Spinal cord (tissue), 10 donors: ENCODE results near the gene NEDD9. TPM values are rescaled to one million over a fixed set of nuclear protein-coding genes. Genes with fewer than 3 reads are reported as not detected.
A peak's percentile ranks its signal among the peaks of the same experiment; 100 is the strongest.

Source experiments
- DNase-seq, 6 donors: peaks; one replicate each; pipeline versions ENCODE4 v3.0.0 to v3.0.0-alpha.2; 2013 to 2015; ENCODE audit warnings: low spot score in 6 of 6, low read depth in 4 of 6
- H3K27ac ChIP-seq: one replicate; pipeline ENCODE4 v1.5.1; 2013; ENCODE audit warnings: low read depth, low read length, control low read depth
- H3K27me3 ChIP-seq: one replicate; pipeline ENCODE4 v1.6.1; 2013; ENCODE audit warnings: low read length; ENCODE audit not compliant: control insufficient read depth, insufficient read depth
- H3K36me3 ChIP-seq: one replicate; pipeline ENCODE4 v1.6.1; 2013; ENCODE audit warnings: low read length; ENCODE audit not compliant: control insufficient read depth, insufficient read depth
- H3K4me1 ChIP-seq: one replicate; pipeline ENCODE4 v1.6.1; 2013; ENCODE audit warnings: low read length; ENCODE audit not compliant: control insufficient read depth, insufficient read depth
- H3K4me3 ChIP-seq: one replicate; pipeline ENCODE4 v1.5.1; 2013; ENCODE audit warnings: low read depth, low read length, control low read depth
- H3K9me3 ChIP-seq: one replicate; pipeline ENCODE4 v1.6.1; 2013; ENCODE audit warnings: low read length; ENCODE audit not compliant: control insufficient read depth, insufficient read depth
- WGBS: methylation state at CpG from one replicate; pipeline ENCODE4 v1.1.5; 2013; ENCODE audit warnings: missing lambda C conversion rate; ENCODE audit not compliant: insufficient coverage; 5-methylcytosine and 5-hydroxymethylcytosine counted together
- polyA plus RNA-seq, 2 donors: library from polyadenylated mRNA; unstranded; fragments of 120-200 nt; gene quantifications; one replicate each; pipeline ENCODE4 v1.2.1, GENCODE V29; 2013; ENCODE audit not compliant: insufficient read length in 2 of 2
- total RNA-seq, 2 donors: library from RNA; depleted of rRNA in 1 of 2; stranded (reverse); fragments of 120-200 nt in 1 of 2; fragments of >200 nt in 1 of 2; gene quantifications; one replicate each; pipeline versions ENCODE4 v1.2.3 to v1.2.4, GENCODE V29; 2013 to 2014
- donor health status: healthy.

The NEDD9 gene
- total and polyA plus RNA-seq, 4 donors, result 9.0 to 25.4 (median 15.0) TPM

- DNase-seq, result peak in 3 of 6 donors; percentile 64 to 96 (median 83)
- H3K36me3 ChIP-seq, result peaks cover 3% of the 10 kb centered on the region
- peaks cover 38% of the 10 kb centered on the region for H3K4me1 ChIP-seq
- 32% methylated on average over 14 of the region's 16 CpGs for WGBS
- no peak overlapping the region for H3K4me3 ChIP-seq
- H3K9me3 ChIP-seq, result no peaks in the 10 kb centered on the region
- H3K27ac ChIP-seq, result peak overlapping the region; percentile 67
- no peaks in the 10 kb centered on the region for H3K27me3 ChIP-seq
These were observed 18.2 kb downstream of the NEDD9 start for GRCh38 chr6:11214084-11214833.

GRCh38 chr6:11213422-11214021, 18.9 kb downstream of the NEDD9 start:
- H3K27ac ChIP-seq, result peak overlapping the region; percentile 67
- WGBS, result 72% methylated on average over 6 of the region's 12 CpGs
- H3K4me3 ChIP-seq, result no peak overlapping the region
- no peaks in the 10 kb centered on the region for H3K9me3 ChIP-seq
- peak in 2 of 6 donors; percentile 56 to 83 for DNase-seq
- peaks cover 3% of the 10 kb centered on the region for H3K36me3 ChIP-seq
- H3K4me1 ChIP-seq, result peaks cover 38% of the 10 kb centered on the region
- H3K27me3 ChIP-seq, result no peaks in the 10 kb centered on the region

DNA sequence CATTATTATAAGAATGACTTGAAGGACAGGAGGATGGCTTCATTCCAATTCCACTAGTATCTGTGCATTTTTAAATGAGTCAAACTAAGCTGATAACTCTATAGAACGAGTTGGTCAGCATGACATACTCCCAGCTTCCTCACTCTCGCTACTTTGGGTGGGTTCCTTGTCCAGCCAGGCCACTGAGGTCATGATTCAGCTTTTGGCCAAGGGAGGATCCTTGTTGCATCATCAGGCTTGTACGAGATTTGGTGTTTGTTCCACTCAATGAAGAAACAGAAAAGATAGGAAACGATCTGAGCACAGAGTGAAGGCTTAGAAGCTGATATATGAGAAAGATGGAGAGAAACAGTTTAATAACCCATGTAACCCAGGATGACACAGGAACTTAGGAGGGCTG, 19.8 kb downstream of the NEDD9 start:
- Histone ChIP-seq H3K27me3 (no peaks in the 10 kb centered on the region), H3K9me3 (no peaks in the 10 kb centered on the region), H3K4me3 (no peak overlapping the region), H3K4me1 (peaks cover 42% of the 10 kb centered on the region), H3K36me3 (peaks cover 3% of the 10 kb centered on the region), H3K27ac (no peak overlapping the region)
- WGBS, result 88% methylated on average over 1 of the region's 4 CpGs
- DNase-seq, result no peak

DNA sequence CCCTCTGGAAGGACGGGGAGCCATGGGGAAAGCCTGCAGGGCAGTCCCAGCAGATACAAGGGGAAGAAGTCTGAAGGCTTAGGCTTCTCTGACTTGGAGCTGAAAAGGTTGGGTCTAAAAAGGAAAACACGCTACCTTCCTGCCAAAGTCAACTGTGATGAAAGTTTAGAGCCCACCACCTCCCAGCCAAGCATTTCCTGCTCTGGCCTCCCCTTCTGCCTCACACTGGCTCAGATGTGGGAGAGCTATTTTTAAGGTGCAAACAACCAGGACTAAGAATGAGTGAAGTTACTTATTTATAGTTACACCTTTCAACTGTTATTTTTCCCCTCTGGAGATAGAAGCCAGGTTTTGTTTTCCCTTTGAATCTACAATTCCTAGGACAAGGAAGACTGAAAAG, 21.2 kb downstream of the NEDD9 start:
- Histone ChIP-seq H3K4me1 (peaks cover 44% of the 10 kb centered on the region), H3K27me3 (no peaks in the 10 kb centered on the region), H3K27ac (peak overlapping the region; percentile 35), H3K4me3 (no peak overlapping the region), H3K9me3 (no peaks in the 10 kb centered on the region), H3K36me3 (peaks cover 3% of the 10 kb centered on the region)
- DNase-seq, result no peak
- WGBS, result no CpG with 5 or more reads among the region's 2 CpGs

DNA sequence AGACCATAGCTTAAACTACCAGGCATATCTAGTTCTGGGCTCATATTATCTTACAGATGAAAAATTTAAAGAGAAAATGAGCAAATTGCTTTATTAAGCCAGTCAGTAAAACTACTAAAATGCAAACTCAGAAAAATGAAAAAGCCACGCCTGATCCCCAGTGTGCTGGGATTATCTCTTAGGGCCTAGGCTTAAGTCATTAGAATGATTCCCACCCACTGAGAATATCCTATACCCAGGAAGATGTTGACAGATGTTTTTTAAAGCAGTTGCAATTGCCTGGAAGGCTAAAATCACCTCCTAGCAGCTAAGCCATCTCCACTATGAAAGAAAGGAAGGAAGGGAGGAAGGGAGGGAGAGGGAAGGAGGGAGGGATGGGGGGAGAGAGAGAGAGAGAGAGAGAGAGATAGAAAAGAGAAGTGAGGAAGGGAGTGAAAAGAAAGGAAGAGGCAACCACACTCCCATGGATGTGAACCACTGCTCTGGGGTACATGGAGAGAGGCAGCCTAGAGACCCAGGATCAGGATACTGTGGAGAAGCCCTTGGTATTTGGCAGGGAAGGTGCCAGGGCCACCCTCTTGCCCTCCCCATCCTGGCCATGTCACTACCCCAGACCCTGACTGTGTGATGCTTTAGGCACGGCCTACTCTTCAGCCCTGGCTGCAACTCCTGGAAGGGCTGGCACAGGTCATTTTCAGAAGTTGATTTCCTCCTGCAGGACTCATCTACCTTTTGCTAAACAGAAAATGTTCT, 21.9 kb downstream of the NEDD9 start:
- Histone ChIP-seq H3K36me3 (peaks cover 3% of the 10 kb centered on the region), H3K27me3 (no peaks in the 10 kb centered on the region), H3K4me1 (peaks cover 43% of the 10 kb centered on the region), H3K27ac (peak overlapping the region; percentile 35), H3K9me3 (no peaks in the 10 kb centered on the region), H3K4me3 (no peak overlapping the region)
- 67% methylated on average over 1 of the region's 2 CpGs for WGBS
- DNase-seq, result no peak

DNA sequence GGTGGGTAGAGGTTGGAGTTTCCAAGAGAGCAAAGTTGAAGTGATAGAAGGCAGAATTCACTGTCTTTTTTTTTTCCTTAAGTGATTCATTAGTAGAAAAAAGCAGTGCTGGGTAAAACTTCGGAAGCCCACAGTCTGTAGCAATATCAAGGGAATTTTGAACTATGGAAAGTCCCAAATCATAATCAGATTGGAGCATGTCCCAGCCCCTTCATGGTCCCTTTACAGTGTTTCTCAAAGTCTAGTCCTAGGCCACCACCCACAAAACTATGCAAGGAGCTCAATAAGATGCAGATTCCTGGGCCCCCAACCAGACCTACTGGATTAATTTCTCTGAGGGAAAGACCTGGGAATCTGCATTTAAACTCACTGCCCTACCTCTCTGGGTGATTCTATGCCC, 22.6 kb downstream of the NEDD9 start:
- no peak for DNase-seq
- Histone ChIP-seq H3K9me3 (no peaks in the 10 kb centered on the region), H3K27me3 (no peaks in the 10 kb centered on the region), H3K4me1 (peaks cover 41% of the 10 kb centered on the region), H3K36me3 (peaks cover 3% of the 10 kb centered on the region), H3K4me3 (no peak overlapping the region), H3K27ac (no peak overlapping the region)
- WGBS, result no CpG with 5 or more reads among the region's 1 CpG

- peaks cover 3% of the 10 kb centered on the region for H3K36me3 ChIP-seq
- H3K27me3 ChIP-seq, result no peaks in the 10 kb centered on the region
- H3K4me1 ChIP-seq, result peaks cover 38% of the 10 kb centered on the region
- no CpG with 5 or more reads among the region's 5 CpGs for WGBS
- H3K9me3 ChIP-seq, result no peaks in the 10 kb centered on the region
- no peak for DNase-seq
- H3K4me3 ChIP-seq, result no peak overlapping the region
- H3K27ac ChIP-seq, result no peak overlapping the region
These were observed 23.1 kb downstream of the NEDD9 start for GRCh38 chr6:11209369-11209768.

DNA sequence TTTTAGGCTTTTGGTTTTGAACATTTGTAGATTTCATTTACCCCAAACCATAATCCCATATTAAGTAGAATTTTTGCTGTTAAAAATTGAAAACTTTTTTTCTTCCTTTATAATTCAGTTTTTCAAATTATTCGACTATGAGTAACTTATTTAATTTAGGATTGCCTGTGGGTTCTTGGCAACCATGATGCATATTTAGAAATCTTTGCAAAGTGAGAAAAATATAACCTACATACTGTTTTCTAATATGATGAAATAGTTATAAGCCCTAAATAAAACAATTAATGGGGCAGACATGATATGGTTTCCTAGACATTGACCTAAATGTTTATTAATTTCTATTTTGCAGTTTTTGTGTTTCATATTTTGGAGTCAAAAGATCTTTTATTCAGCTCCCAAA, 23.6 kb downstream of the NEDD9 start:
- H3K27me3 ChIP-seq, result no peaks in the 10 kb centered on the region
- WGBS, result no CpG with 5 or more reads among the region's 1 CpG
- H3K4me3 ChIP-seq, result no peak overlapping the region
- H3K36me3 ChIP-seq, result peaks cover 3% of the 10 kb centered on the region
- H3K4me1 ChIP-seq, result peaks cover 39% of the 10 kb centered on the region
- DNase-seq, result no peak
- no peak overlapping the region for H3K27ac ChIP-seq
- H3K9me3 ChIP-seq, result no peaks in the 10 kb centered on the region

GRCh38 chr6:11208267-11208666, 24.2 kb downstream of the NEDD9 start:
- no peaks in the 10 kb centered on the region for H3K27me3 ChIP-seq
- H3K4me3 ChIP-seq, result no peak overlapping the region
- DNase-seq, result no peak
- no CpG with 5 or more reads among the region's 3 CpGs for WGBS
- no peaks in the 10 kb centered on the region for H3K9me3 ChIP-seq
- H3K4me1 ChIP-seq, result peaks cover 39% of the 10 kb centered on the region
- H3K36me3 ChIP-seq, result peaks cover 3% of the 10 kb centered on the region
- no peak overlapping the region for H3K27ac ChIP-seq
